ENCODE results near the gene MPP3. TPM values are rescaled to one million over a fixed set of nuclear protein-coding genes. Genes with fewer than 3 reads are reported as not detected.
A peak's percentile ranks its signal among the peaks of the same experiment; 100 is the strongest.
"Not testable (repeated sequence)": the region's sequence is repeated elsewhere in the genome, so short reads cannot be mapped to it uniquely, and the experiment has no call there.

The MPP3 gene
- total RNA-seq, 1 experiment from 2014 or later, result 34.3 TPM

DNA sequence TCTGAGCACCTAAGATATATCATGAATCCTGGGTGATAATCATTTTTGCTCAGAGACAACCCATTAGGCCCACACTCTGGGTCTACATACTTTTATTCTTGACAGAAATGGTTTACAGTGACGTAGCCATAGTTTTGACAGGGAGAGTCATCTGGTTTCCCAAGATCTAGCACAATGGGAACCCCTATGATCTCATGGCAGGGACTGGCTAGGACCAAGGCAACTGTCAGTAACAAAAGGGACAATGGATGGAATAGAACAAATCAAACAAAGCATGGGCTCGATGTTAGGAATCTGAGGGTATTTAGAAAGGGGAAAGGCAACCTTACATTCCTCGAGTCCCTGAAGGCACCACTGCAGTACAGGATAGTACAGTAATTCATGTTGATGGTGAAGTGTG, 32.2 kb downstream of the MPP3 start:
- H3K4me1 ChIP-seq (ENCODE audit: insufficient read depth, low read length), result no peaks in the 10 kb centered on the region
- ATAC-seq (no peak), DNase-seq (no peak)
- no peaks in the 10 kb centered on the region for H3K79me2 ChIP-seq (ENCODE audit: low read length)
- no peaks in the 10 kb centered on the region for H3K9me3 ChIP-seq (ENCODE audit: low read length)
- H3K27me3 ChIP-seq (ENCODE audit: low read length), result no peaks in the 10 kb centered on the region
- no peak overlapping the region for H3K4me2 ChIP-seq (ENCODE audit: low read length)
- intact Hi-C loops (cut with micrococcal nuclease), result no loop called here
- H3K36me3 ChIP-seq (ENCODE audit: low read depth, low read length), result peaks cover 11% of the 10 kb centered on the region
- CTCF ChIA-PET, result no interaction called here
- no peak overlapping the region for H2AFZ ChIP-seq (ENCODE audit: low read length)
- H3K4me3 ChIP-seq (ENCODE audit: low read length), result no peak overlapping the region
- H3K9me2 ChIP-seq (replicated peaks; ENCODE audit: low read length), result no peaks in the 10 kb centered on the region
- no peak overlapping the region for H3K9ac ChIP-seq (ENCODE audit: low read length)
- H3F3A ChIP-seq (ENCODE audit: low read length, unreplicated experiment), result no peaks in the 10 kb centered on the region
- TF ChIP-seq EZH2phosphoT487 (IDR thresholded peaks at IDR 0.05; ENCODE audit: borderline replicate concordance, low read length) (no peak), EZH2 (IDR thresholded peaks at IDR 0.05; ENCODE audit: low read length, unreplicated experiment) (no peak)
- TF ChIP-seq, protein P1, sequence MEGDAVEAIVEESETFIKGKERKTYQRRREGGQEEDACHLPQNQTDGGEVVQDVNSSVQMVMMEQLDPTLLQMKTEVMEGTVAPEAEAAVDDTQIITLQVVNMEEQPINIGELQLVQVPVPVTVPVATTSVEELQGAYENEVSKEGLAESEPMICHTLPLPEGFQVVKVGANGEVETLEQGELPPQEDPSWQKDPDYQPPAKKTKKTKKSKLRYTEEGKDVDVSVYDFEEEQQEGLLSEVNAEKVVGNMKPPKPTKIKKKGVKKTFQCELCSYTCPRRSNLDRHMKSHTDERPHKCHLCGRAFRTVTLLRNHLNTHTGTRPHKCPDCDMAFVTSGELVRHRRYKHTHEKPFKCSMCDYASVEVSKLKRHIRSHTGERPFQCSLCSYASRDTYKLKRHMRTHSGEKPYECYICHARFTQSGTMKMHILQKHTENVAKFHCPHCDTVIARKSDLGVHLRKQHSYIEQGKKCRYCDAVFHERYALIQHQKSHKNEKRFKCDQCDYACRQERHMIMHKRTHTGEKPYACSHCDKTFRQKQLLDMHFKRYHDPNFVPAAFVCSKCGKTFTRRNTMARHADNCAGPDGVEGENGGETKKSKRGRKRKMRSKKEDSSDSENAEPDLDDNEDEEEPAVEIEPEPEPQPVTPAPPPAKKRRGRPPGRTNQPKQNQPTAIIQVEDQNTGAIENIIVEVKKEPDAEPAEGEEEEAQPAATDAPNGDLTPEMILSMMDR (conservative IDR thresholded peaks at IDR 0.05; ENCODE audit: low read depth, low read length), result no peak
- no peak overlapping the region for H3K27ac ChIP-seq (ENCODE audit: low read length)
- no TSS peak for BruUV-seq (replicated peaks)
- POLR2A ChIA-PET (ENCODE audit: unreplicated experiment), result no interaction called here
- no peaks in the 10 kb centered on the region for H4K20me1 ChIP-seq (ENCODE audit: low read length)

DNA sequence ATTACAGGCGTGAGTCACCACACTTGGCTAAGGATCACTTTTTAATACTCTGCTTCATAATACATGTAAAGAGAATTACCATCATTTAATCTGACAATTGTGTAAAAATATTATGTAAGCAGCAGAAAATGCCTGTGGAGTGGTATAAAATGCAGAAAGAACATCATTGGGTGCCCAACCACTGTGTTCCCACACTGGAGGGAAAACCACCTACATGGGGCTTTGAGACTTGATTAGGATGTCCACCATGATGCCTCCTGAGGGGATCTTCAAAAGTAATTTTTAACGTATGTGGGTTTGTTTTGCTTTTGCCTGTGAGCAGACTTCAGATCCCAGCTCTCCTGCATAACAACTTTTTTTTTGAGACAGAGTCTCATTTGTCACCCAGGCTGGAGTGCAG, 33.9 kb downstream of the MPP3 start:
- H3F3A ChIP-seq (ENCODE audit: low read length, unreplicated experiment), result no peaks in the 10 kb centered on the region

DNA sequence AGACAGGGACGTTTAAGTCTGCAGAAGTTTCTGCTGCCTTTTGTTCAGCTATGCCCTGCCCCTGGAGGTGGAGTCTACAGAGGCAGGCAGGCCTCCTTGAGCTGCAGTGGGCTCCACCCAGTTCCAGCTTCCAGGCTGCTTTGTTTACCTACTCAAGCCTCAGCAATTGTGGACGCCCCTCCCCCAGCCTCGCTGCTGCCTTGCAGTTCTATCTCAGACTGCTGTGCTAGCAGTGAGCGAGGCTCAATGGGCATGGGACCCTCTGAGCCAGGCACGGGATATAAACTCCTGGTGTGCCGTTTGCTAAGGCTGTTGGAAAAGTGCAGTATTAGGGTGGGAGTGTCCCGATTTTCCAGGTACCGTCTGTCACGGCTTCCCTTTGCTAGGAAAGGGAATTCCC, 34.9 kb downstream of the MPP3 start:
- peak overlapping the region; percentile 53 for H3K4me2 ChIP-seq (ENCODE audit: low read length)
- H3F3A ChIP-seq (ENCODE audit: low read length, unreplicated experiment); H3K27ac ChIP-seq (ENCODE audit: low read length); H2AFZ ChIP-seq (ENCODE audit: low read length); DNase-seq; H3K9me2 ChIP-seq (replicated peaks; ENCODE audit: low read length); intact Hi-C loops (cut with micrococcal nuclease); H3K4me1 ChIP-seq (ENCODE audit: insufficient read depth, low read length); H3K27me3 ChIP-seq (ENCODE audit: low read length); H3K36me3 ChIP-seq (ENCODE audit: low read depth, low read length); H3K4me3 ChIP-seq (ENCODE audit: low read length); H3K9me3 ChIP-seq (ENCODE audit: low read length); POLR2A ChIA-PET (ENCODE audit: unreplicated experiment); BruUV-seq (replicated peaks); ATAC-seq; H4K20me1 ChIP-seq (ENCODE audit: low read length); H3K79me2 ChIP-seq (ENCODE audit: low read length); H3K9ac ChIP-seq (ENCODE audit: low read length); CTCF ChIA-PET: not testable (repeated sequence)

More for the DNA sequence above, 33.9 kb downstream of the MPP3 start:
- Histone ChIP-seq H3K9me3 (ENCODE audit: low read length) (no peaks in the 10 kb centered on the region), H3K27me3 (ENCODE audit: low read length) (no peaks in the 10 kb centered on the region), H3K4me3 (ENCODE audit: low read length) (no peak overlapping the region), H4K20me1 (ENCODE audit: low read length) (no peaks in the 10 kb centered on the region), H3K27ac (ENCODE audit: low read length) (no peak overlapping the region), H3K36me3 (ENCODE audit: low read depth, low read length) (no peaks in the 10 kb centered on the region; the same call in 1 of the 2 replicates), H3K4me1 (ENCODE audit: insufficient read depth, low read length) (no peaks in the 10 kb centered on the region), H3K9me2 (replicated peaks; ENCODE audit: low read length) (no peaks in the 10 kb centered on the region), H3K9ac (ENCODE audit: low read length) (no peak overlapping the region), H3K4me2 (ENCODE audit: low read length) (no peak overlapping the region), H3K79me2 (ENCODE audit: low read length) (no peaks in the 10 kb centered on the region), H2AFZ (ENCODE audit: low read length) (no peak overlapping the region)
- TF ChIP-seq, protein P1 (conservative IDR thresholded peaks at IDR 0.05; ENCODE audit: low read depth, low read length), result no peak
- no peak for TF ChIP-seq EZH2 (IDR thresholded peaks at IDR 0.05; ENCODE audit: low read length, unreplicated experiment)
- TF ChIP-seq EZH2phosphoT487 (IDR thresholded peaks at IDR 0.05; ENCODE audit: borderline replicate concordance, low read length), result no peak
- DNase-seq (no peak), ATAC-seq (no peak)
- CTCF ChIA-PET, result no interaction called here
- POLR2A ChIA-PET (ENCODE audit: unreplicated experiment), result no interaction called here
- no TSS peak for BruUV-seq (replicated peaks)
- intact Hi-C loops (cut with micrococcal nuclease), result no loop called here

DNA sequence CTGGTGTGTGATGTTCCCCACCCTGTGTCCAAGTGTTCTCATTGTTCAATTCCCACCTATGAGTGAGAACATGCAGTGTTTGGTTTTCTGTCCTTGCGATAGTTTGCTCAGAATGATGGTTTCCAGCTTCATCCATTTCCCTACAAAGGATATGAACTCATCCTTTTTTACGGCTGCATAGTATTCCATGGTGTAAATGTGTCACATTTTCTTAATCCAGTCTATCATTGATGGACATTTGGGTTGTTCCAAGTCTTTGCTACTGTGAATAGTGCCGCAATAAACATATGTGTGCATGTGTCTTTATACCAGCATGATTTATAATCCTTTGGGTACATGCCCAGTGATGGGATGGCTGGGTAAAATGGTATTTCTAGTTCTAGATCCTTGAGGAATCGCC, 40.3 kb downstream of the MPP3 start:
- H3F3A ChIP-seq (ENCODE audit: low read length, unreplicated experiment); H3K9me2 ChIP-seq (replicated peaks; ENCODE audit: low read length); H3K27ac ChIP-seq (ENCODE audit: low read length); BruUV-seq (replicated peaks); H2AFZ ChIP-seq (ENCODE audit: low read length); H3K9me3 ChIP-seq (ENCODE audit: low read length); H3K4me3 ChIP-seq (ENCODE audit: low read length); intact Hi-C loops (cut with micrococcal nuclease); H3K27me3 ChIP-seq (ENCODE audit: low read length); DNase-seq; POLR2A ChIA-PET (ENCODE audit: unreplicated experiment); H3K79me2 ChIP-seq (ENCODE audit: low read length); H3K9ac ChIP-seq (ENCODE audit: low read length); CTCF ChIA-PET; H3K4me1 ChIP-seq (ENCODE audit: insufficient read depth, low read length); ATAC-seq; H3K36me3 ChIP-seq (ENCODE audit: low read depth, low read length); H3K4me2 ChIP-seq (ENCODE audit: low read length); H4K20me1 ChIP-seq (ENCODE audit: low read length): not testable (repeated sequence)
